HCT116 (cell line): ENCODE results near the gene MAPKBP1. TPM values are rescaled to one million over a fixed set of nuclear protein-coding genes. Genes with fewer than 3 reads are reported as not detected.

Source experiments
- ATAC-seq: fragments of 200-7000 bp; cut with Tn5 transposase; 2 replicates; pipeline ENCODE4 v1.9.1; 2020; ENCODE audit warnings: mild to moderate bottlenecking, moderate library complexity
- BruUV-seq: library from RNA; stranded (reverse); fragments of 400-500 nt; replicated peaks from 2 replicates; lab custom pipeline; 2021; lab: Mats Ljungman, UMichigan
- CTCF ChIA-PET: fragments of 300-600 bp; sonication (Branson Sonifier 250); formaldehyde crosslinking; loops from one replicate; lab custom pipeline; 2021; ENCODE audit warnings: antibody characterized with exemption; lab: Charles Lee
- POLR2A ChIA-PET: fragments of 300-600, 350-600 bp; sonication (Branson Sonifier 250); formaldehyde crosslinking; loops from one replicate; lab custom pipeline; 2021; ENCODE audit warnings: antibody characterized with exemption; lab: Charles Lee
- RAD21 ChIA-PET, 2 experiments: fragments of 300-600 bp; sonication (Branson Sonifier 250); formaldehyde crosslinking; loops; one replicate each; lab custom pipeline; 2023; ENCODE audit warnings: low total read pairs in 2 of 2; ENCODE audit not compliant: uncharacterized antibody in 2 of 2, unreplicated experiment in 2 of 2, low non-redundant PET in 1 of 2; lab: Charles Lee
- DNase-seq: peaks from one replicate; pipeline ENCODE4 v3.0.0-alpha.2; 2010; ENCODE audit warnings: low read depth, low spot score
- H2AFZ ChIP-seq: fragments of 200-600 bp; shearing (Covaris generic), sonication (generic); 2 replicates; pipeline ENCODE4 v1.6.1; 2017; ENCODE audit warnings: low read depth, mixed run types, mixed read lengths, antibody characterized with exemption, low read length; ENCODE audit not compliant: poor library complexity, severe bottlenecking
- H3K27ac ChIP-seq: 2 replicates; pipeline ENCODE4 v1.5.1; 2012; ENCODE audit warnings: low read depth, low read length
- H3K27me3 ChIP-seq: fragments of 200-600 bp; sonication (generic); 2 replicates; pipeline ENCODE4 v1.6.1; 2016; ENCODE audit warnings: mixed run types, low read length, mixed read lengths; ENCODE audit not compliant: insufficient read depth
- H3K36me3 ChIP-seq, 2 experiments: fragments of 200-500 bp in 1 of 2; fragments of 200-600 bp in 1 of 2; sonication (Bioruptor generic) in 1 of 2; sonication (generic) in 1 of 2; 2 replicates each; pipeline versions ENCODE4 v1.5.1 to v1.6.1; 2014 to 2016; ENCODE audit warnings: low read length in 2 of 2, inconsistent platforms in 1 of 2, mixed read lengths in 1 of 2, mixed run types in 1 of 2; ENCODE audit not compliant: insufficient read depth in 2 of 2, control insufficient read depth in 1 of 2
- H3K4me1 ChIP-seq, 2 experiments: fragments of 200-600 bp in 1 of 2; sonication (generic) in 1 of 2; 2 replicates each; pipeline versions ENCODE4 v1.5.1 to v1.6.1; 2012 to 2017; ENCODE audit warnings: low read length in 2 of 2, inconsistent platforms in 1 of 2, mild to moderate bottlenecking in 1 of 2, mixed read lengths in 1 of 2, mixed run types in 1 of 2, moderate library complexity in 1 of 2; ENCODE audit not compliant: insufficient read depth in 2 of 2, control insufficient read depth in 1 of 2
- H3K4me2 ChIP-seq: fragments of 200-600 bp; sonication (generic); 2 replicates; pipeline ENCODE4 v1.6.1; 2017; ENCODE audit warnings: mixed run types, low read length, mixed read lengths
- H3K4me3 ChIP-seq, 2 experiments: fragments of 200-600 bp in 1 of 2; sonication (generic) in 1 of 2; replicated peaks in 1 of 2; 2 replicates each; pipeline ENCODE4 v1.5.1; 2011 to 2016; ENCODE audit warnings: low read length in 2 of 2, control low read depth in 1 of 2, low read depth in 1 of 2, mild to moderate bottlenecking in 1 of 2, mixed read lengths in 1 of 2, mixed run types in 1 of 2
- H3K79me2 ChIP-seq: fragments of 200-600 bp; sonication (generic); 2 replicates; pipeline ENCODE4 v1.6.1; 2017; ENCODE audit warnings: mild to moderate bottlenecking, mixed run types, low read length, moderate library complexity, mixed read lengths; ENCODE audit not compliant: insufficient read depth
- H3K9ac ChIP-seq: fragments of 200-600 bp; sonication (generic); 2 replicates; pipeline ENCODE4 v1.6.1; 2016; ENCODE audit warnings: low read length, mixed read lengths
- H3K9me2 ChIP-seq: fragments of 200-600 bp; sonication (generic), shearing (Covaris generic); 2 replicates; pipeline ENCODE4 v1.6.1; 2017; ENCODE audit warnings: mixed run types, mild to moderate bottlenecking, moderate library complexity; ENCODE audit not compliant: insufficient read depth
- H3K9me3 ChIP-seq, 2 experiments: fragments of 200-500 bp in 1 of 2; fragments of 200-600 bp in 1 of 2; sonication (Bioruptor generic) in 1 of 2; sonication (generic) in 1 of 2; 2 replicates each; pipeline ENCODE4 v1.6.1; 2014 to 2017; ENCODE audit warnings: low read length in 2 of 2, mixed read lengths in 2 of 2, inconsistent platforms in 1 of 2, low read depth in 1 of 2, mild to moderate bottlenecking in 1 of 2, mixed run types in 1 of 2, moderate library complexity in 1 of 2; ENCODE audit not compliant: control insufficient read depth in 1 of 2, insufficient read depth in 1 of 2
- H4K20me1 ChIP-seq: fragments of 200-600 bp; sonication (generic), shearing (Covaris generic); 2 replicates; pipeline ENCODE4 v1.6.1; 2017; ENCODE audit warnings: mixed run types, mild to moderate bottlenecking, moderate library complexity; ENCODE audit not compliant: insufficient read depth
- ATF3 ChIP-seq: IDR thresholded peaks from 2 replicates; pipeline ENCODE4 v1.6.1; 2012
- CBX3 ChIP-seq: IDR thresholded peaks from 2 replicates; pipeline ENCODE4 v1.6.1; 2012; ENCODE audit warnings: low read depth
- ELF1 ChIP-seq: IDR thresholded peaks from 2 replicates; pipeline ENCODE4 v1.6.1; 2012; ENCODE audit warnings: low read depth, borderline replicate concordance
- EZH2phosphoT487 ChIP-seq: fragments of 200-600 bp; IDR thresholded peaks from 2 replicates; pipeline ENCODE4 v1.6.1; 2018; ENCODE audit warnings: antibody characterized with exemption, borderline replicate concordance
- RAD21 ChIP-seq: IDR thresholded peaks from 2 replicates; pipeline ENCODE4 v1.6.1; 2012; ENCODE audit warnings: low read depth, mild to moderate bottlenecking
- SP1 ChIP-seq: IDR thresholded peaks from 2 replicates; pipeline ENCODE4 v1.6.1; 2012; ENCODE audit warnings: low read depth
- YY1 ChIP-seq: IDR thresholded peaks from 2 replicates; pipeline ENCODE4 v1.6.1; 2011; ENCODE audit warnings: low read length, low read depth, moderate library complexity, mild to moderate bottlenecking; ENCODE audit not compliant: insufficient replicate concordance; ENCODE audit errors: extremely low read depth
- ZNF274 ChIP-seq: fragments of 200-500 bp; sonication (Bioruptor generic); IDR thresholded peaks from 2 replicates; pipeline ENCODE4 v1.6.1; 2014; ENCODE audit warnings: mild to moderate bottlenecking, low read depth, low read length, inconsistent platforms
- intact Hi-C: fragments of 100-400 bp; cut with micrococcal nuclease; formaldehyde crosslinking; loops from 2 replicates; pipeline ENCODE4 v1.10.0; 2022
- total RNA-seq: library from RNA; stranded (reverse); gene quantifications from one replicate; pipeline ENCODE4 v1.2.1, GENCODE V29; 2021; ENCODE audit not compliant: unreplicated experiment

Gene MAPKBP1
- total RNA-seq, 1 experiment from 2014 or later = 21.3 TPM

DNA sequence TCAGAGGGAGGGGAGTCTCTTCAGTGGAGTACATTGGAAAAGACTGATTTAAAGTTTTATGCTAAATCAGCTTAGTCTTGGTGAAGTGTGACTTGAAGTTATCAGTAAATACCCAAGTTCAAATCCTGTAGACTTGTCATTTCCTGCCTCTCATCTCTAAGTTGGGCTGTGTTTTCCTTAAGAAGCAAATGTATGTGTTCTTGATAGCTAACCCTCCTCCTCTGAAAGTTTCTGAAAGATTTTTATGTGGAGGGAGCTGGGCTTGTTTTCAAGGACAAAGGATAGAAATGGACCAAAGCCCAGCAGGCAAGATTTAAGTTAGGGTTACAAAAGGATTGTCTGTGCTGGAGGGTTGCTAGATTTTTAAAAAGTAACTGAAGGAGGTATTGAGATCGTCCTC, 4.2 kb downstream of the MAPKBP1 start:
- POLR2A ChIA-PET = interaction anchor here (1.6 kb wide), 1 partner anchor 13 kb away, joined by 3 read pairs; no protein-coding TSS in a partner anchor
- no peak for DNase-seq
- no peaks in the 10 kb centered on the region for H3K36me3 ChIP-seq
- H3K4me2 ChIP-seq = no peak overlapping the region
- no peaks in the 10 kb centered on the region for H3K9me3 ChIP-seq
- no peaks in the 10 kb centered on the region for H3K27me3 ChIP-seq
- peaks cover 32% of the 10 kb centered on the region; the same call in 1 of the 2 replicates for H3K79me2 ChIP-seq
- BruUV-seq = no TSS peak
- H2AFZ ChIP-seq = no peak overlapping the region
- no peaks in the 10 kb centered on the region for H3K9me2 ChIP-seq
- H3K4me1 ChIP-seq = peaks cover 10 to 30% of the 10 kb centered on the region in 2 experiments
- H4K20me1 ChIP-seq = no peaks in the 10 kb centered on the region; the same call in 1 of the 2 replicates
- no peak overlapping the region for H3K4me3 ChIP-seq
- no peak for ATAC-seq
- intact Hi-C loops = no loop called here
- no peak overlapping the region for H3K27ac ChIP-seq
- H3K9ac ChIP-seq = no peak overlapping the region
- CTCF ChIA-PET = no interaction called here
- RAD21 ChIA-PET = no interaction called here
- no peak for TF ChIP-seq SP1
- TF ChIP-seq EZH2phosphoT487 = no peak
- no peak for TF ChIP-seq ZNF274
- no peak for TF ChIP-seq CBX3
- TF ChIP-seq YY1 = no peak
- TF ChIP-seq RAD21 = no peak

DNA sequence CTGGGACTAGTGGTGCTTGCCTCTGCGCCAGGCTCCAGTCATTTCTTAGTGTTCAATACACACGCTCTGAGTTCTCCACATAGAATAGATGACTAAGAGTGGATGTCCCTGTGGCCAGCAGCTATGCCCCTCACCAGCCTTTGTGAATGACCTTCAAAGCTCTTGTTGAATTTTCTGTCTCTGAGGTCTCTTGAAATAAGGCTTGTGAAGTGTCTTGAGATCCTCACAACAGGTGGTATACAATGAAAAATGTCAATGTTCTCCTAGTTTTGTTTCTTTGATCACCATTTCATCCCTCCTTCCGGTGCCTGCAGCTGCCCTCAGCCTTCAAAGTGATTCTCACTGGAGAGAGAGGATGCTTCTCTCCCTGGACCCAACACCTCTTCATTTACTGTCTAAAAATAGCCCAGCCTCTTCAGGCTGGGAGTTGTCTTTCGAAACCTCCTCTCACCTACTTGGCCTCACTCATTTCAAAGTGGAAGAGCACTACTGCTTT, 5.4 kb downstream of the MAPKBP1 start:
- DNase-seq = no peak
- no TSS peak for BruUV-seq
- no peak overlapping the region for H3K4me3 ChIP-seq
- ChIA-PET RAD21 (no interaction called here), CTCF (no interaction called here), POLR2A (interaction anchor here (1.6 kb wide), 1 partner anchor 11 kb away, joined by 3 read pairs; no protein-coding TSS in a partner anchor)
- no peak overlapping the region for H3K27ac ChIP-seq
- TF ChIP-seq ELF1 = no peak
- TF ChIP-seq ATF3 = no peak
- H3K79me2 ChIP-seq = peaks cover 35% of the 10 kb centered on the region
- no peaks in the 10 kb centered on the region for H3K9me3 ChIP-seq
- H3K27me3 ChIP-seq = no peaks in the 10 kb centered on the region
- H3K9me2 ChIP-seq = no peaks in the 10 kb centered on the region
- no peak overlapping the region for H3K4me2 ChIP-seq
- no peak overlapping the region for H2AFZ ChIP-seq
- ATAC-seq = no peak
- H3K4me1 ChIP-seq = peaks cover 6 to 24% of the 10 kb centered on the region in 2 experiments
- intact Hi-C loops = no loop called here
- no peak overlapping the region for H3K9ac ChIP-seq
- no peaks in the 10 kb centered on the region for H3K36me3 ChIP-seq
- H4K20me1 ChIP-seq = no peaks in the 10 kb centered on the region; the same call in 1 of the 2 replicates
